ENCODE data around the gene XRCC4.

XRCC4 gene

DNA sequence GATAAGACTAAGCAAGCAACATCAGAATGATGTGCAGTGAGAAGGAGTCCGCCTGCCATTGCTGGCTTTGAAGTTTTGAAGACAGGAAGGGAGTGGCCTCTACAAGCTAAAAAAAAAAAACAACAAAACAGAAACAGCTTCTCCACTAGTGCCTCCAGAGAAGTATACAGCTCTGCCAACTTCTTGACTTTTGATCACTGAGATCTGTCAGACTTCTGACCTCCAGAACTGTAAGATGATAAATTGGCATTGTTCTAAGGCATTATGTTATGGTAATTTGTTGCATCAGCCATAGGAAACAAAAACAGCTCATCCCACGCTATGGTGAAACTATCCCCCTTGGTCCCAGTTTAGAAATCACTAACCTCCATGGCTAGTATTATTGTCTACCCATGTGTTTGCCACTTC, 263.2 kb downstream of the XRCC4 start:
- TF ChIP-seq, protein P1, sequence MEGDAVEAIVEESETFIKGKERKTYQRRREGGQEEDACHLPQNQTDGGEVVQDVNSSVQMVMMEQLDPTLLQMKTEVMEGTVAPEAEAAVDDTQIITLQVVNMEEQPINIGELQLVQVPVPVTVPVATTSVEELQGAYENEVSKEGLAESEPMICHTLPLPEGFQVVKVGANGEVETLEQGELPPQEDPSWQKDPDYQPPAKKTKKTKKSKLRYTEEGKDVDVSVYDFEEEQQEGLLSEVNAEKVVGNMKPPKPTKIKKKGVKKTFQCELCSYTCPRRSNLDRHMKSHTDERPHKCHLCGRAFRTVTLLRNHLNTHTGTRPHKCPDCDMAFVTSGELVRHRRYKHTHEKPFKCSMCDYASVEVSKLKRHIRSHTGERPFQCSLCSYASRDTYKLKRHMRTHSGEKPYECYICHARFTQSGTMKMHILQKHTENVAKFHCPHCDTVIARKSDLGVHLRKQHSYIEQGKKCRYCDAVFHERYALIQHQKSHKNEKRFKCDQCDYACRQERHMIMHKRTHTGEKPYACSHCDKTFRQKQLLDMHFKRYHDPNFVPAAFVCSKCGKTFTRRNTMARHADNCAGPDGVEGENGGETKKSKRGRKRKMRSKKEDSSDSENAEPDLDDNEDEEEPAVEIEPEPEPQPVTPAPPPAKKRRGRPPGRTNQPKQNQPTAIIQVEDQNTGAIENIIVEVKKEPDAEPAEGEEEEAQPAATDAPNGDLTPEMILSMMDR (IDR thresholded peaks at IDR 0.05; ENCODE audit: low read depth, low read length): no peak
- H3K4me3 ChIP-seq (ENCODE audit: low read depth, low read length): no peak overlapping the region

DNA sequence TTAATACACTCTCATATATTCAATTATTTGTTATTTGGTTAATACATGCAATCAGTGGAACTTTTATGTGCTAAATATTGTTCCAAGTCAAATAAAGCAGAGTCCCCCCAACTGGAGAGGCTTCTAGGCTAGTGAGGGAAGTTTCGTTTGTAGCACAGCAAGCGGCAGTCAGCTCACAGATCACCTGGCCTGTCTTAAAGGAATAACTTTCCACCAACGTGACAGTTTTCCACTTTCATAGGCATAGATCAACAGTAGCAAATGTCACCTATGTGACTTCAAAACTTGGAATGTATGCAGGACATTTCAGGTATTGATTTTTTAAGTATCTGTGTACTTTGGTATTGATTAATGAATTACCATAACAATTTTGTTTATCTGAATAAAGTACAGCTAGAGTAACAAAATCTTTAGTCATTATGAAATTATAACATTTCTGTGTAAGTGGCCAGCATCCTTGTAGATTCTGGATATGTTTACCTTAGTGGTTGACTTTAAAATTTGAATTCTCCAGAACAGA, 264.5 kb downstream of the XRCC4 start:
- TF ChIP-seq, protein P1 (IDR thresholded peaks at IDR 0.05; ENCODE audit: low read depth, low read length): no peak
- H3K4me3 ChIP-seq (ENCODE audit: low read depth, low read length): no peak overlapping the region

DNA sequence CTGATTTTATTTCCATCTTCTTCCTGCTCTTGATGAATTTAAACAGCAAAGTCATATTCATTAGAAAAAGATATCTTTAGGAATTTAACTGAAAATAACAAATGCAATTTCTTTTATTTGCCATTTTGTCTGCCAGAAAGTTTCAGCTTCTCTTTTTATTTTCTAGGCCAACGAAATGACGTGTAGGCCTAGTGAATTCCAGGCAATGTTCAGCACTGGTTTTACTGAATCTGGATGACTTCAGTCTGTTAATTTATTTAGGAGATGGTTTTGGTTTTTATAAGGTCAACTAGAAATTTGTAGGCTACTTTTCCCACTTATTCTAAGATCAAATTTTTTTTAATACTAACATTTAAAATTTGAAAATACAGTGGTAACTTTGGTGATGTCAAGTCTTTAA, 265.1 kb downstream of the XRCC4 start:
- TF ChIP-seq, protein P1 (IDR thresholded peaks at IDR 0.05; ENCODE audit: low read depth, low read length): no peak
- no peak overlapping the region for H3K4me3 ChIP-seq (ENCODE audit: low read depth, low read length)

DNA sequence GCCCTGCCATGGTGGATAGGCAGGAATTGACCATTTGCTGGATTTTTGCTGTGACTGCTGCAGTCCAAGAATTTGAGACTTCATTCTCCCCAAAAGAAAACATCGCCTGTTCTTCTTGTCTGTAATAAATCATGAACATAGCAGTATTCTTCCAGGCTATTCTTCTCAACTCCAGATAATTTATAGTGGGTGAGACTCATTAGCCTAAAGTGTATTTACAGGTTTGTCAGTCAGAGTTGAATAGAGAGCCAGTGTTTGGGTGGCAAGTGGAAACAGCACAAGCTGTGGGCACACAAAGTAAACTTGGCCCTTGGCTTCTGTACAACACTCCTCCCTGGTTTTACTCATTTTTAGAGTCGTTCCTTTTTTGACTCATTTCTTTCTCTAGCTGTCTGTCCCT, 266.0 kb downstream of the XRCC4 start:
- TF ChIP-seq, protein P1 (IDR thresholded peaks at IDR 0.05; ENCODE audit: low read depth, low read length): no peak

DNA sequence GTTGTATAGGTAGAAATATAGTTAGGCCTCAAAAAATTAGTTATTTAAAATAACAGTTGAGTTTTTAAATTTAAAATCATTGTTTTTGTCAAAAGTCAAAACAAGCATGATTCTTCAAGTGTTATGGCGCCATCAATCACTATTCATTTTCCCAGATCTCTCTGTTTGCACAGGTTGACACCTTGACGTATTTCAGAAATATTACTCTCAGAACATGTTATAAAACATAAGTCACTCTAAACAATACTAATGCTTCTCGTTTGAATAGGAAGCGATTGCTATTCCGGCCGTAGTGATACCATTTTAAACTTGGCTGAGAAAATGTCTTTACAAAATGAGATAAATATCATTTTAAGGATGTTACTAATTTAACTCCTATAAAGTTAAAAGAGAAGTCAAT, 268.1 kb downstream of the XRCC4 start:
- TF ChIP-seq, protein P1 (IDR thresholded peaks at IDR 0.05; ENCODE audit: low read depth, low read length): no peak

More for the DNA sequence above, 266.0 kb downstream of the XRCC4 start:
- H3K4me3 ChIP-seq (ENCODE audit: low read depth, low read length): no peak overlapping the region

DNA sequence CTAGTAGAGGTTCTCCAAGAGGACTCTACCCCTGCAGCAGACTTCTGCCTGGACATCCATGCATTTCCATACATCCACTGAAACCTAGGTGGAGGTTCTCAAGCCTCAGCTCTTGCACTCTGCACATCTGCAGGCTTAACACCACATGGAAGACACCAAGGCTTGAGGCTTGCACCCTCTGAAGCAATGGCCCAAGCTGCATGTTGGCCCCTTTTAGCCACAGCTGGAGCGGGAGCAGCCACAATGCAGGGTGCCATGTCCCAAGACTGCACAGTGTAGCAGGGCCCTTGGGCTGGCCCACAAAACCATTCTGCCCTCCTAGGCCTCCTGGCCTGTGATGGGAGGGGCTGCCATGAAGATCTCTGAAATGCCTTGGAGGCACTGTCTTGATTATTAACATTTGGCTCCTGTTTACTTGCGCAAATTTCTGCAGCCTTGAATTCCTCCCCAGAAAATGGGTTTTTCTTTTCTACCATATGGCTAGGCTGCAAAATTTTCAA, 271.0 kb downstream of the XRCC4 start:
- TF ChIP-seq, protein P1 (IDR thresholded peaks at IDR 0.05; ENCODE audit: low read depth, low read length): no peak
- no peak overlapping the region for H3K4me3 ChIP-seq (ENCODE audit: low read depth, low read length)

More for the DNA sequence above, 268.1 kb downstream of the XRCC4 start:
- H3K4me3 ChIP-seq (ENCODE audit: low read depth, low read length): no peak overlapping the region

DNA sequence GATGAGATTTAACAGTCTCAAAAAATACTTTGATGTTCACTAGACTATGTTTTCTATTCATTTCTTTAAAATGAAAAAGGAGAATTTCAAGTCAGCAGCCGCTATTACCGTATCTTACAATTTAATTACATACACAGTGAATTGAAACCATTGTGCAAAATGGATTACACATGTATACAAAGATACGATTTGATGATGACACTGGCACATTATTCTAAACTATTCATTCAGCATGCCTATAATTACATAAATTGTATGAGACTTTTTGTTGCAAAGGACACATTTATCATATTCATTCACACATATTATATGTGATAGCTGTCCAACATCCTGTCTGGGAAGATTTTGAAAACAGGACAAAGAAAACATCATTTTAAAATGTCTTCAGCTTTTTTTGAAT, 275.9 kb downstream of the XRCC4 start:
- H3K4me3 ChIP-seq (ENCODE audit: low read depth, low read length): no peak overlapping the region
- TF ChIP-seq, protein P1 (IDR thresholded peaks at IDR 0.05; ENCODE audit: low read depth, low read length): no peak
